NOMO-1 treated with dmso at 0.1 percent for 144 hours (cell line): ENCODE measurements around the gene ME2.
"Not testable (repeated sequence)": the region's sequence is repeated elsewhere in the genome, so short reads cannot be mapped to it uniquely, and the experiment has no call there.

Experiments used
- DNase-seq: peaks from one replicate; lab custom pipeline; 2025; ENCODE audit not compliant: unreplicated experiment; lab: John Stamatoyannopoulos, UW

ME2 gene

DNA sequence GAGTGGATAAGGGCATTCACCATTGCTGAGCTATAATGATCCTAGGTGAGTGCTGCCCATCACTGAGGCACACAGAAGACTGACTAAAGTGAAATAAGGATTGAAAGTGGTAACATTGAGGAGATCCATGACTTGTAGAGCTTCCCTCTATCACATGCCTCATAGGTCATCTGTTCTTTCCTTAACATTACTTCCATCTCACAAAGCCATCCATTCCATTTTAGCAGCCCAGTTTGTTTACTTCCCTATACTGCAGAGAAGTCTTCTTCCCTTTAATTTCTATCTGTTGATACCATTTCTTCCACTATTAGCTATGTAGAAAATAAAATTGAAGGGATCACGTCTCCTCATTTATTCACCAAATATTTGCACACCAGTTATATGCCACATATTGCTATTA, 32.1 kb downstream of the ME2 start:
- no peak for DNase-seq

DNA sequence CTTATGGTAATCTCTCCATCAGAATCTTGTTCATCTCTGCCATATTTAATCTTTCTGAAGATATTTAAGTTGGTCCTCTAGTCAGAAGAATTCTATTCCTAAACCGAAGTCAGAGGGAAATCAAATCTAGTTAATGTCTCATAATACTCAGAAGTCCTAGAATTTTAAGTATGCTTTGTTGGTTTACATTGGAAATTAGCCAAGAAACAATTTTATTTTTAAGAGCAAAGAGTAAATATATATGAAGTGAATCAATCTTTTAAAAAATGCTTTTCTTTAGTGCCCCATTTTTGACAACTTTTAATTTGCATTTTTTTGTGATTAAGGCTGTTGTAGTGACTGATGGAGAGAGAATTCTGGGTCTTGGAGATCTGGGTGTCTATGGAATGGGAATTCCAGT, 38.1 kb downstream of the ME2 start:
- no peak for DNase-seq

DNA sequence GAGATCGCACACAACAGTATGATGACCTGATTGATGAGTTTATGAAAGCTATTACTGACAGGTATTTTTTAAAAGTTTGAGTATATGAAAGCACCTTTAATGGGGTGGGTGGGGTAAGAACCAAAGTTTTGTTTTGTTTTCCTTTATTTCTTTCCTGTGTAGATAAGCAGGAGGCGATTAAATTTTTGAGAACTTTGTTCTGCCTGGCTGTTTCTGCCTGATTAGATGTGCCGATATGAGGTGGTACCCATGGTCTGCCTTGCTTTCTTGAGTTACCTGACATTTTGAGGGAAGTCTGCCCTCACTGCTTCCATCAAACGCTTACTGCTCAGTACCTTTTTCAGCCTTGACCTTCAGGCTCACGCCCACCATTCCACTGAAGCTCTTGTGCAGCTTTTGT, 39.2 kb downstream of the ME2 start:
- no peak for DNase-seq

DNA sequence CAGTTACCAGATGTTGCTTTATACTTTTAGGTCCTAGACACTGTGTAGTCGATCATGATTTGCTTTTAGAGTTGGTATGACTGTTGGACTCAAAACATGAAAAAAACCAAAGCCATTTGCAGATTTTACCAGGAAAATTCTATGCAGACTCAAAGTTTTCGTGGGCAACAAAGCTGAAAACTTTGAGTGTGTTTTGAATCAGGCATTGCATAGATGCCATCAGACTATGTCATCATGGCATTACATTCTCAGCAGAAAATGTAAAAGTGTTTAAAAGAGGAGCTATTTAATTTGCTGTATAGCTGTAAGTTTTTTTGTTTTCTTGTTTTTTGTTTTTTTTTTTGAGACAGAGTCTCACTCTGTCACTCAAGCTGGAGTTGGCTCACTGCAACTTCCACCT, 45.5 kb downstream of the ME2 start:
- DNase-seq: no peak

DNA sequence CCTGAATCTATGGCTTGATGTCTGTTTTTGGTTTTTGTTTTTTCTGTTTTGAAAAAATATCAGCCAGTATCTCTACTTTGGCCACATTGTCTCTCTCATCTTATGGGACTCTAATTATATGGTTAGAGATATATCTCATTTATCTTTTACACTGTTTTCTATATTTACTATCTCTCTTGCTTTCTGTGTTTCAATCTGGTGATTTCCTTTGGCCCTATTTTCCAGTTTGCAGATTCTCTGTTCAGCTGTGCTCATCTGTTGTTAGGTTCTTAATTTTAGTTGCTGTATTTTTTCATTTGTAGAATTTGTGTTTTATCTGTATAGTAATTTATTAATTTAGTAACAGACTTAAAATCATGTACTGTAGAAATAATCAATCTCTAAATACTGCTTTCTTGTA, 47.6 kb downstream of the ME2 start:
- no peak for DNase-seq

DNA sequence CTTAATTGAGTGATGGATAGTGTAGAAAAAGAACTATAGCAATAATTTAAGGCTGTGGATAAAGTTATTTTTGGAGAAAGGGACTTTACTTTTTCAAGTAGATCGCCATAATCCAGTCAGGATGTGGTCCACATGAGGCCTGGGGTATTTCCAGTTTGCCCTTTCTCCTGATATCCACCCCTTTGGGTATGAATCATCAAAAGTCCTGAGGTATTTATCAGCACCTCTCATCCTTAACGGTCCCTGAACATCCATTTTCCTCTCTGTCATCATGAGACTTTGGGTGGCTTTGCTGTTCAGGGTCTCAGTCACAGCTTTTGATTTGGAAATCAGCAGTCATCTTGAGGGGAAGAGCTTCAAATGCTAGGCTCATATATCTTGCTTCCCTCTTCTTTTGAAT, 49.6 kb downstream of the ME2 start:
- DNase-seq: no peak

DNA sequence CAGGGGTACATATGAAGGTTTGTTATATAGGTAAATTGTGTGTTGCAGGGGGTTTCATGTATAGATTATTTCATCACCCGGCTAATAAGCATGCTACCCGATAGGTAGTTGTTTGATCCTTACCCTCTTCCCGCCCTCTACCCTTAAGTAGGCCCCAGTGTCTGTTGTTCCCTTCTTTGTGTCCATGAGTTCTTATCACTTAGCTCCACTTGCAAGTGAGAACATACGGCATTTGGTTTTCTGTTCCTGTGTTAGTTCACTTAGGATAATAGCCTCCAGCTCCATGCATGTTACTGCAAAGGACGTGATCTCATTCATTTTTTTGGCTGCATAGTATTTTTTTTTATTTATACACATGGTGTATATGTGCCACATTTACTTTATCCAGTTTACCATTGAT, 54.8 kb downstream of the ME2 start:
- no peak for DNase-seq

DNA sequence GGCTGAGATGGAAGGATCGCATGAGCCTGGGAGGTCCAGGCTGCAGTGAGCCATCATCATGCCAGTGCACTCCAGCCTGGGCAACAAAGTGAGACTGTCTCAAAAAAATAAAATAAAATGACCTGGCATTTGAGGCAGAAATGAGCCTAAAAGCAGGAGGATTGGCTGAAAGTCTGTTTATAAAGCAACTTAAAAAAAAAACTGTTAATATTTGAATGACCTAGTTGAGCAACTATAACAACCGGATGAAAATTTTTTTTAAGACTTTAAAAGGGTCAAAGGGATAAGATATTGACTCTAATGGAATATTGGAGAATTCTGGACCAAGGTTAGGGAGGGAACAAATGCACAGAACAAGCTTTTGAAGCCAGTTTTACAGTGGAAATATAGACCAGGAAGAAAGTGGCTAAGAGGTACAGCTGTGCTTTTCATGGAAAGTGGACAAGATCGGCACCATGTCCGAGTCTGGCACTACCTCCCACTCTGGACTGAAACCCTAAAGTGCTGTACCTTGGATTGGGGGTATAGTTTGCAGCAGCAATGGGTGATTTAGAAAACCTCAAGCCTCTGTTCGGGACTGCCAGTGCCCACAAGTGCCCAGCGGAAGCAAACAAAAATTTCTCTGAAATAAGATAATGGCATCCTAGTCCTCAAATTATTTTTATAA, 55.8 kb downstream of the ME2 start:
- no peak for DNase-seq

DNA sequence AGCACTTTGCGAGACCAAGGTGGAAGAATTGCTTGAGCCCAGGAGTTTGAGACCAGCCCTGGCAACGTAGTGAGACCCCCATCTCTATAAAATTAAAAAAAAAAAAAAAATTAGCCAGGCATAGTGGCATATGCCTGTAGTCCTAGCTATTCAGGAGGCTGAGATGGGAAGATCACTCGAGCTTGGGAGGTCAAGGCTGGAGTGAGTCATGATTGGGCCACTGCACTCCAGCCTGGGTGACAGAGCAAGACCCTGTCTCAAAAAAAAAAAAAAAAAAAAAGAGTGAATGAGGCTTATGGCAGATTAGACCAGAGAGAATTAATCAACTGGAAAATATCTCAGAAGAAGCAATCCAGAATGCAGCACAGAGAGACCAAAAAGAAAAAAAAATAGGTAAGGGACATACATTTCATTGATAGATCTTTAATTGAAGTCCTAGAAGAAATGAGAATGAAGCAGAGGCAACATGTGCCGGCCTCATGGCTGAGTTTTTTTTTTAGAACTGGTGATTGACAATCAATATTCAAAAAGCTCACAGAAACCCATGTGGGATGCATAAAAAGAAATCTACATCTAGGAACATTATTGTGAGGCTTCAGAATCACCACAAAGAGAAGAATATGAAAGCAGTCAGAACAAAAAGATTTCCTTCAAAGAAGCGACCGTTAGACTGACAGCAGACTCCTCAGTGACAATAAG, 56.7 kb downstream of the ME2 start:
- no peak for DNase-seq

DNA sequence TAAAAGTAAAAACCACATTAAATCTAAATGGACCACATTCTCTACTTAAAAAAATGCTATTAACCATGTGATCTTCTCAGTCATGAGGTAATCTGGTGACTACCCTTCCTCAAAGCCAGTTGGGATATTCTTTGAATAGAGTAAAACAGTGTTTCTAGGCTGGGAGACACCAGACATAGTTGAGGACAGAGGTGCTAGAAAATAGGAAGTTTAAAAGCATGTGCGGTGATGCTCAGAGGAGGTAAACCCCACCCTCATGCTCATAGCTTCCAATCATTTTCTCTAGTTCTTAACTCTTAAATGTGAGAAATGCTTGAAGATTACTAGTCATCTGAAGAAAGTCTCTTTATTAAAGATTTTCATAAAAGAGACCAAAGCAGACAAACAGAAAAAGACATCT, 58.3 kb downstream of the ME2 start:
- no peak for DNase-seq

DNA sequence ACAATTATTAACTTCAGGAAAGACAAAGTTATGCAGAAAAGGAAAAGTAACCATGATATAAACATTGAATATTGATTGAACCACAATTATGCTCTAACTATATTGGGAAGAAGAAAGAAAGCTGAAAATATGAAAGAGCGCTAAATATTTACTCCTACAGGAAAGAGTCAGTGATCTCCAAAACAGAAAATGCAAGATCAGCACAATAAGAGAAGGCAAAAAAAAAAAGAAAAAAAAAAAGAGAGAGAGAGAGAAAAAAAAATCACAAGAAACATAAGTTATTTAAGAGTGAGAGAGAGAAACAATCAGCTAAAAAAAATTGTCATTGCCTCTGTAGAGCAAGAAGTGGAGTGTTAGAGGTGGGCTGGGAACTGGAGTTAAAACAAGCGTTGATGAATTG, 60.0 kb downstream of the ME2 start:
- DNase-seq: no peak

DNA sequence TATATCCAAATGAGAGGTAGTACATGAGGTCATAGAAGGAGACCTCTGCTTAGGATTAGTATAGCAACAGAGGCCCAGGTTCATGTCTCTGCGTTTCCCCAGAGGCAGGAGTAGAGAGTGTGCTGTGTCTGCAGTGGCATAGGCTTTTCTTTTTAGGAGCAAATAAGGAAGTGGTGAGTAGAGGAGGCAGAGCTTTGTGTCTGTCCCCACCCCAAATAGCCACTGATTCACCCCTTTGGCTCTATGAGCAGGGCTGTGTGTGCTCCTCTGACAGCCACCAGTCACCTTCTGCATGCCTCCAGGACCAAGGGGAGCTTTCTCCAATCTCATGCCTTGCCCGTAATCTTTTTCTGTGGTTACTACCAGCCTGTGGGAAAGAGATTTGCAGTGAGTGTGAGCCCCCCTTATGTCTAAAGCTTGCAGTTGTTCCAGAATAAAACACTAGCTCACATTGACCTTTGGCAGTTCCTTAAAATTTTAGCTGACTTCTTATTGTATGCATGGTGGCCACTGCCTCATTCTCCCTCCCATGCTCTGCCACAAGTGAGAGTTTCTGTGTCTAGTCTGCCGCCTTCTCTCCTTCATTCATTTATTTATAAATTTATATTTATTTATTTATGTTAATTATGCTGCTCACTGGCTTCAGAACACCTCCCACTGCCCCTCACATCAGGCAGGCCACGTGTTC, 65.5 kb downstream of the ME2 start:
- DNase-seq: peak; percentile 77

DNA sequence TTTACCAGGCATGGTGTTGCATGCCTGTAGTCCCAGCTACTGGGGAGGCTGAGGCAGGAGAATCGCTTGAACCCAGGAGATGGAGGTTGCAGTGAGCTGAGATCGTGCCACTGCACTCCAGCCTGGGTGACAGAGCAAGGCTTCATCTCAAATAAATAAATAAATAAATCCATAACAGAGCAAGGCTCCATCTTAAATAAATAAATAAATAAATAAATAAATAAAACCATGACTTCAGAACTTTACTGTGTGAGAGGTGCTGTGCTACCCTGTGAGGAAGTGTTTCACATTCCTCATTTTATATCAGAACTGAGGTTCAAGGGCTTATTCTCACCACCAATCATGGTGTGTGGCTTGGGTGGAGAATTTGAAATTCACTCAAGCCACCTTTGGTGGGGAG, 67.0 kb downstream of the ME2 start:
- not testable (repeated sequence) for DNase-seq

DNA sequence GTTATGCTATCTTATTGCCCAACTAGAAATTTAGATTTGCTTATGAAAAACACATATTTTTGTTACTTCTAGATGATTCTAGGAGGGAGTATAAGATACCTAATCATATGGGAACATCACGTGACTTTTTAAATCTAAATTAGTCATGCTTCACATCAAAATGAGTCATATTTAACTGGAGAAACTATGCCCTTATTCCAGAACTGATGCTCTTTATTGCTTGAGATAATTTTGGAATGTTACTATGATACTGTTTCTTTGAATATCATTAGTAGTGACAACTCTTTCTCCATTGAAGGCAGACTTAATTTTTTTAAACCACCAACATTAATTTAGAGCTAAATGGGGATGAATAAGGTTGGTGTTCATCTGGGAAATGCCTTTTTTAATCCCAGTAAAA, 69.0 kb downstream of the ME2 start:
- no peak for DNase-seq

DNA sequence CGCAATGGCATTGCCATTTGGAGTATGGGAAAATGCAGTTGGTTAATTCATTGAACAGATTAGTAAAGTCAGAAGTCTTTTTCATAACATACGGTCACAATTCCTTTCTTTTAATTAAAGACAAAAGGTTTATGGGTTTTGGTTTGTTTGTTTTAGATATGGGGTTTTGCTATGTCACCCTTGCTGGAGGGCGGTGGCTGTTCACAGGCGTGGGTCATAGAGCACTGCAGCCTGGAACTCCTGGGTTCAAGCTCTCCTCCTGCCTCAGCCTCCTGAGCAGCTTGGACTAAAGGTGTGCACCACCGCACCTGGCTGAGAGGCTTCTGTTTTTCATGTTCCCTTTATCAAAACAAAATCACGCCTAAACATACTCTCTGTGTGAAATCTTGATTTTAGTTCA, 70.3 kb downstream of the ME2 start:
- DNase-seq: no peak

DNA sequence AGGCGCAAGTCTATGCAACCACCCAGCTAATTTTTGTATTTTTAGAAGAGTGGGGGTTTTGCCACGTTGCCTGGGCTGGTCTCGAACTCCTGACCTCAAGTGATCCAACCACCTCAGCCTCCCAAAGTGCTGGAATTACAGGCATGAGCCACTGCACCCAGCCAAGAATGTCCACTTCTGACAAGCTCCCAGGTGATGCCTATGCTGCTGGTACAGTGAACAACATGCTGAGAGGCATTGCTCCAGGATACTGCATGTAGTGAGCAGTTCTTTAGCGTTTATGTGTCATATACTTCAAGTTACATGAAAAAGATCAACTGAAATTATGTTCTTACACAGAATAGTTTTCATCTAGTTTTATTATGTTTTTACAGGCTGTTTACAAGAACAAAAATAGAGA, 71.7 kb downstream of the ME2 start:
- no peak for DNase-seq

DNA sequence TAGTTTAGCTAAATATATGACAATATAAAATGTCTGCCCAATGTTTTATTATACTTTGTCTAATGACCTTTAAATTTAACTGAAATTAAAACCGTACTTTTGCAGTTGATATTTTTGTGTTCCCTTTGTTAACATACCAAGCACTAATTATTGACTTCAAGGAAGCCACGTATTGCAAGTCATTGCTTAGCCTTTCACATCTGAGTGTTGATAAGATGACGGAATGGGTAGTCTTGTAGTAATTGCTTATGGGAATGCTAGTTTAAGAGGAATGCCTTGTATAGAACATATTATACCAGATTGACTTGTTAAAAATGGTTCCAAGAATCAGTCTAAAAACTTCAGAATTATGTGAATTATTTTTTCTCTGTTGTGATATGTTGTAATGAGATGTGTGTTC, 74.9 kb downstream of the ME2 start:
- DNase-seq: no peak

DNA sequence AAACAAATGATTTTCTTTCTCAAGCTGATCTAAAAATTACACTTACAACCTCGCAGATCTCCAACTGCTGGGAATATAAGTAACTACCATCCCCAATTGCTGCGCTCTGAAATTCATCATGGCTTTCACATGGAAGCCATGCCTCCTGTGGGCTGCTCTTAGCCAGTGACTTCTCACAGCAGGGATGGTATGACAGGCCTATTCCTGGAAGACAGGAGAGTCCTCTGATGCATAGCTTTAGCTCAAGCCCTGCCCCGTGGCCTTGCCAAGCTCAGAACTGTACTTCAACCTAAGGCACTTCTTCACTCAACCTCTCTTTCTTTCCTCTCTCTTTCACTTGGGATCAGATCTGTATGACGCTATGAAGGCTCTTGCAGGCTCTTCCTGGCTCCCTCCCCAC, 76.3 kb downstream of the ME2 start:
- DNase-seq: no peak

DNA sequence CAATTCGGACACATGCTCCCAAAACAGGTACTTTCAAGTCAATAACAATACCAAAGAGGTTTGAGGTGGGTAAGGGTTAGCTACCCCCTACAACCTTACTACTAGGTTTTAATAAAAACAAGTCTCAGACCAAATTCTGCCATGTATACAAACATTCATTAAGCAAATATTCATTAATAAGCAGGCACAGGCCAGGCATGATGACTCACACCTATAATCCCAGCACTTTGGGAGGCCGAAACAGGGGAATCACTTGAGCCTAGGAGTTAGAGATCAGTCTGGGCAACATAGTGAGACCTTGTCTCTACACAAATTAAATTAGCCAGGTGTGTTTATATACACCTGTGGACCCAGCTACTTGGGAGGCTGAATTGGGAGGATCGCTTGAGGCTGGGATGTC, 77.2 kb downstream of the ME2 start:
- DNase-seq: no peak

DNA sequence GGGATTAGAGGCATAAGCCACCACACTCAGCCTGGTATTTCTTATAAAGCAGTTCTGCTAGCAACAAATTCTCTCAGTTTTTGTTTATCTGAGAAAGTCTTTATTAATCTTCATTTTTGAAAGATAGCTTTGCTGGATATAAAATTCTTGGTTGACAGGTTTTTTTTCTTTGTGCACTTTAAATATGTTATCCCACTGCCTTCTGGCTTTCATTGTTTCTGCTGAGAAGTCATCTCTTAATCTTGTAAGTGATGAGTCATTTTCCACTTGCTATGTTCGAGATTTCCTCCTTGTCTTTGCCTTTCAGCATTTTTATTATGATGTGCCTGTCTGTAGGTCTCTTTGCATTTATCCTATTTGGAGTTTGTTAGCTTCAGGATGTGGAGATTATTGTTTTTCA, 83.1 kb downstream of the ME2 start:
- no peak for DNase-seq

DNA sequence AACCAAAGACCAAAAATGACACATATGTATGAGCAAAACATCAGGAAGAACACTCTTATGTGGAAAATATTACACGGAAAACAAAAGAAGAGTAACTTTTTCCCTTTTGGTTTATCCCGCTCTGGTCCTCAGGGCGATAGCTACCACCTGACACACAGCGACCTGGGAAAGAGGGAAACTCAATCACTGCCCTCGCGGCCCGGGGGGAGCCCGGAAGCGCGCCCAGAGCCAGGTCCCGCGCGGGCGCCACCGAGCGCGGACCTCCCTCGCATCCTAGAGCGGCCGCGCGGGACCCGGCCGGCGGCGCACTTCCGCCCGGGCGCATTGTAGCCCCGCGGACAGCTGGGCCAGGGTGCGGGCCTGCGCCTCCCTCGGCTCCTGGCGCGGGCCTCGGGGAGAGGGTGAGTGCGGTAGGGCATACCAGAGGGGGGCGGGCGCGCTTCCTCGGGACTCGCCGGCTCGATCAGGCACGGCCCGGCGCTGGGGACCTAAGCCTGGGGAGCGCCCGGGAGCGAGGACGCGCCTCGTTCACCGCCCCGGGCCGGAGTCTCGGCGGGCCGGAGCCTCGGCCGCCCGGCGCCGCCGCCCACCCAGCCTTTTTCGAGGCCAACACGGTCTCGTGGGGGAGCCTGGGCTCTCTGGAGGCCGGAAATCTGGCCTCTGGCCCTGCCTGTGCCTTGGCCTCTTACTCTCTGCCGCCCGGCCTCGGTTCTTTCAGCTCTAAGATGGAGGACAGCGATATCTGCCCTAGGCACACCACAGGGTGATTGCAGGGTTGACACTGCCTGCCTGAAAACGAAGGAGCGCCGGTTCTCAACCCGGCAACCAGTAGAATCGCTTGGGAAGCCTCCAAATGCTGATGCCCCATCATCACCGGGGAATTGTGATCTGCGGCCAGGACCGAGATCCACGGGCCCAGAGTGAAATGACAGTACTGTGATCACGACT, 89.1 kb downstream of the ME2 start, which contains the start of gene ELAC1:
ELAC1 (plus strand) TSS at position 327 of the 948 bp plus-strand sequence. CDS start 6,365 bp downstream, outside the sequence.
- peak; percentile 51 for DNase-seq
